ENCODE results near the gene DNAH7.
"Not testable (repeated sequence)": the region's sequence is repeated elsewhere in the genome, so short reads cannot be mapped to it uniquely, and the experiment has no call there.

Gene DNAH7

DNA sequence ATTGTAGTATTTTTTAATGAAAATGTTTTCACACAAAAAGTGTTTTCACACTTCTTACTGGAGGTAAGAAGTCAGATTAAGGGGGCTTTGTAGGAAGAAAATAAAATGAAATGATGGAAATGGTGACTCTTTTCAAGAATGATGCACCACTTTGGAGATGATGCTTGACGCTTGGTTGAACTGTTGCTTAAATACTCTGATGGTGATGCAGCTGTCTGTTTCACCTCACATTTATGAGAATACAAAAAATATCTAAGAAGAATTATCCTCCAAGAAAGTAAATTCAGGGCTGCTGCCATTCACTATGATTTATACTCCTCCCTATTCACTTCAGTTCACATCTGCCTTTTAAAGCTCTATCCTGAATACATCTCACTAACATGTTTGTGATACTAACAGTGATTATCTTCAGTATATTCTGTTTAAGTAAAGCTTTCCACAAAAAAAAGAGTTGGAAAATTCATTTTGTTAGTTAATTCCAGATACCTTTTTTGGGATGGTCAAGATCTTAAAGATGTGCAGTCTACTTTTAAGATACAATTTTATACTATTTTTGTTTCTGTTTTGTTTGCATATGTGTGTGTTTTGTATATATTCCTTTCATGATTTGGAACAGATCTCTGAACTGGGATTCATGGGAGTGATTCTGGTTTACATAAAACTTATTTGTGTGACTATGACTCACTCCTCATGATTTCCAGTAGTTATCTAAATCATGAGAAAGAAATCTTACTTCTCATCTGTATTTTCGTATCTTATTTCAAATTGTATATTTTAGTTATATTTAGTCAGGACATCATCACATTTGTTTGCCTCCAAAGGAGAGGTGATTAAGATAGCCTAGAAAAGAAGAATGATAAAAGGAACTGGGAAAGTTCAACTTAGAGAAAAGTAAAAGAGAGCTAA is 358.5 kb downstream of the DNAH7 start:
- no peak for DNase-seq

DNA sequence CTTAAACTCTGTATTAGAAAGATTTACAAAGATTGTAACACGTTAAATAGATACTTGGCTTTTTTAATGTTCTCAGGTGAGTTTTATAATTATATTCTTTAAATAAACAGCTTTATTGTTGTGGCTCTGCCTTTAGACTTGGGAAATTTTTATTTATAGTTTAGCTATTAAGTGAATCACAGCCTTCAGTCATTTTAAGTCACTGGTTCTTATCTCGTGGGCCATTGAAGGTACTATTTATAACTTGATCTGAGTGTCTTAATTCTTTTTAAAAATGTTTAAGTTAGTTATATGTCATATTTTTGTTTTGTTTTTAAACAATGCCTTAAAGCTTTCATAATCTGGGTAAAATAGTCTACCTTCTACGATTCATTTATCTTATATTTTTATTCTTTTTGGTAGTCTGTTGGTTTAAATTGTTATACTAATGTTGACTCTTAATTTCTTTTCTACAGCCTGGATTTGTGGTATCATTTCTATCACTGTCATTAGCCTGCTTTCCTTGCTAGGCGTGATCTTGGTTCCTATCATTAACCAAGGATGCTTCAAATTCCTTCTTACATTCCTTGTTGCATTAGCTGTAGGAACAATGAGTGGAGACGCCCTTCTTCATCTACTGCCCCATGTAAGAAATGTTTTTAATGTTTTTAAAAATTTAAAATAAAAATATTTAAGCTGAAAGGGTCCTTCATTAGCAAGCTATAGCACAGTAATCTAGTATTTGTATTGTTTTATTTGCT is 362.3 kb downstream of the DNAH7 start:
- DNase-seq, result no peak

DNA sequence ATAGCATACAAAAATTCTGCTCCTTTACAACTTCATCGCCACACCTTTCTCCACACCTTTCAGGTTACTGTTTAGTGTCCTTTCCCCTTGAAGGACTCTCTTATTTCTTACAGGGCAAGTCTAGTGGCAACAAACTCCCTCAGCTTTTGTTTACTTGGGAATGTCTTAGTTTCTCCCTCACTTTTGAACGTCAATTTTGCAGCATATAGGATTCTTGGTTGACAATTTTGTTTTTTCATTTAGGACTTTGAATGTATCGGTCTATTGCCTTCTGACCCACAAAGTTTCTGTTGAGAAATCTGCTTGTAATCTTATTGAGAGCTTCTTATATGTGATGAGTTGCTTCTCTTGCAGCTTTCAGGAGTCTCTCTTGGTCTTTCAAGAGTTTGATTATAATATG is 368.2 kb downstream of the DNAH7 start:
- no peak for DNase-seq

DNA sequence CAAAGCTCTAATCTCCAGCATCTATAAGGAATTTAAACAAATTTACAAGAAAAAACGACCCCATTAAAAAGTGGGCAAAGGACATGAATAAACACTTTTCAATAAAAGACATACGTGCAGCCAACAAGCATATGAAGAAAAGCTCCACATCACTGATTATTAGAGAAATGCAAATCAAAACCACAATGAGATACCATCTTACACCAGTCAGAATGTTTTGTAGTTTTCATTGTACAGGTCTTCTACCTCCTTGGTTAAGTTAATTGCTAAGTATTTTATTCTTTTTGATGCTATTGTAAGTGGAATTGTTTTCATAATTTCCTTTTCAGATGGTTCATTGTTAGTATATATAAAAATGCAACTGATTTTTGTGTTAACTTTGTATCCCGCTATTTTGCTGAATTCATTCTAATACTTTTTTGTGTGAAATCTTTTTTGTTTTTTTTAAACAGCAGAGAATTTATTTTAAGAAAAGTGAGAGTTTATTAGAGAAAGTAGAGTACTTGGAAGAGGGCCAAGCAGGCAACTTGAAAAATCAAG is 370.9 kb downstream of the DNAH7 start:
- DNase-seq, result no peak

DNA sequence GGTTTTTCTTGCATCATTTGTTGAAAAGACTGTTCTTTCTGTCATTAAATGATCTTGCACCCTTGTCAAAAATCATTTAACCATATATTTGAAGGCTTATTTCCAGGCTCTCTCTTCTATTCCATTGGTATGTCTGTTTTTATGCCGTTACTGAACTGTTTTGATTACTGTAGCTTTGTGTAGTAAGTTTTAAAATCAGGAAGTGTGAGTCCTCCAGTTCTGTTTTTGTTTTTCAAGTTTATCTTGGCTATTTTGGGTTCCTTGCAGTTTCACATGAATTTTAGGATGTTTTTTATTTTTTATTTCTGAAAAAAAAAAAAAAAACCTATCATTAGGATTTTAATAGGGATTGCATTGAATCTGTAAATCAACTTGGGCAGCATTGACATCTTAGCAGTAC is 372.6 kb downstream of the DNAH7 start:
- DNase-seq, result no peak

DNA sequence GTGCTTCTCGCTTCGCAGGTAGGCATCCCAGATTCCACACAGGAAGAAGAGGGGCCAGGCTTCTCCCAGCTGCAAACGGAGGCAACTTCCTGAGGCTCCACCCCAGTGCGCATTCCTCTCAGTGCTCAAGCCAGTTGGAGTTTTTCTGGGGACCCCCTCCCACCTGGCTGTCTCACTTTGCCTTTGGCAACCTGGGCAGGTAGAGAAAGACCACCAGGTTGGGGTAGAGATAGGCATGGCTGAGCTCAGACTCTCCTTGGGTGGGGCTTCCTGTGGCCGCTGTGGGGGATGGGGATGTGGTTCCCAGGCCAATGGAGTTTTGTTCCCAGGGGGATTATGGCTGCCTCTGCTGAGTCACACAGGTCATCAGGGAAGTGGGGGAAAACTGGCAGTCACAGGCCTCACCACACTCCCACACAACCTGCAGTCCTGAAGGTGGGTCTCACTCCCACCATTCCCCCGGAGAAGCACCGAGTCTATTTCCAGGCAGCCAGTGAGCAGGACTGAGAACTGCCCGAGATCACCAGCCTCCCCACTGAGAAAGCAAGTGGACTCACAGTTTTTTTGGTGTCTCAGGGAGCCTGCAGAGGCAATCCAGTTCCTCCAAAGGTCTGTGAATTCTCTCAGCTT is 373.5 kb downstream of the DNAH7 start:
- DNase-seq, result no peak

DNA sequence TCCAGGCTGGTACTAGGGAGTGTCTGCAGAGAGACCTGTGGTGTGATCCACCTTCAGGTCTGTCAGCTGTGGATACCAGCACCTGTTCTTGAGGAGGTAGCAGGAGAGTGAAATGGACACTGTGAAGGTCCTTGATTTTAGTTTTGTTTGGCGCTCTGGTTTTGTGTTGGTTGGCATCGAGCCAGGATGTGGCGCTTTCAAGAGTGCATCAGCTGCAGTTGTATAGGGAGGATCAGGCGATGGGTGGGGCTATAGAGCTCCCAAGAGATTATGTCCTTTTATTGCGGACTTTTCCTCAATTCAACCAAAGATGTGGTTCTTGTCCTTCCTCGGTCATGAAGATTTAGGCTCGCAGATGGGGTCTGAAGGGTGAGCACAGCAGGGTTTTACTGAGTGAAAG is 374.1 kb downstream of the DNAH7 start:
- DNase-seq, result no peak

DNA sequence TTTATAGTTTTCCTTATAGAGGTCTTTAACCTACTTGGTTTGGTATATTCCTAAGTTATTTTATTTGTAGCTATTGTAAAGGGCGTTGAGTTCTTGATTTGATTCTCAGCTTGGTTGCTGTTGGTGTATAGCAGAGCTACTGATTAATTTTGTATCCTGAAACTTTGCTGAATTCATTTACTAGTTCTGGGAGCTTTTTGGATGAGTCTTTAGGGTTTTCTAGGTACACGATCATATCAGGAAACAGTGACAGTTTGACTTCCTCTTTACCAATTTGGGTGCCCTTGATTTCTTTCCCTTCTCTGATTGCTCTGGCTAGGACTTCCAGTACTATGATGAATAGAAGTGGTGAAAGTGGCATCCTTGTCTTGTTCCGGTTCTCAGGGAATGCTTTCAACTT is 376.1 kb downstream of the DNAH7 start:
- not testable (repeated sequence) for DNase-seq
